ENCODE results near the gene RDM1.

DNA sequence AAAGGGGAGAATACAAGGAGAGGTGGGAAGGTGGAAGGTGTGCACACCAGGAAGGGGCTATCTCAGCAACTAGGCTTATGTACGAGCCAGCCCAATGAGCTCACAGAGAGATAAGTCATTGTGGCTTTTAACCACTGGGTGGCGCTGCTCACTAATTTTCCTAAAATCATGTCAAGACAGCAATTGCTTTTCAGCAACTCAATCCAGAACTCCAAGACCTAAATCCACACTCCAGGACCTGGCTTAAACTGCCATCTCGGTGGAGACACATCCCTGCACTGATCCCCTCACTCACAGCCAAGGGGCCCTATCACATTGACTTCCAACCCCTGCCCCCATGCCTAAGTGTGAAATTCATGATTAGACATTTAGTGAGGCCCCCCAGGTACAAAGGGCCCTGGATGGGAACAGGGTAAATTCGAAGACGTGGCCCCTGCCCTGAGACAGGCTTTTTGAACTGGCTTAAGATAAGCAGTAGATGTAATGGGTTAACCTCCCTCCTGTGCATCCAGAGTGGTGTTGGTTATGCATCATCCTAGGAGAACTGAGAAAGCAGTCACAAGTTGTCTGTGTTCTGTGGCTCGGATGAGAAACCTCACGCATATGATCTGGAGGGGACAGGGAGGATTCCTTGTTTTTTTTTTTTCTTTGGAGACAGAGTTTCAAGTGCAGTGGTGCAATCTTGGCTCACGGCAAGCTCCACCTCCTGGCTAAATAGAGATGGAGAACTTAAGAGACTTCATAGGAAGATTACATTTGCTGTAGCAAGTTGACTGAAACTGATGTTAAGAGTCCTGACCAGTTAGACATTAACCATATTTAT lies 39.2 kb upstream of the RDM1 start:
- TF ChIP-seq GATA3 (IDR thresholded peaks at IDR 0.05; ENCODE audit: low read depth, low read length) = no peak
- no peak for TF ChIP-seq GATA2 (IDR thresholded peaks at IDR 0.05; ENCODE audit: low read depth, low read length)

All from SH-SY5Y (cell line).